Activated naive CD4-positive, alpha-beta T cell treated with anti-CD3 and anti-CD28 coated beads, Interleukin-2, amount 10 ng/mL, durations not matched to agents 5 hours and 36 hours (primary cell): ENCODE measurements around the gene SPAG16. TPM values are rescaled to one million over a fixed set of nuclear protein-coding genes. Genes with fewer than 3 reads are reported as not detected.

ENCODE experiments used
- microRNA-seq: library from miRNA; unstranded; fragments of <30 nt; microRNA quantifications from one replicate; pipeline ENCODE4 v1.2.0, GENCODE V29; 2022; ENCODE audit warnings: borderline microRNAs expressed, borderline replicate concordance
- total RNA-seq, 2 experiments: library from RNA; stranded (reverse); gene quantifications; one replicate each; pipeline ENCODE4 v1.2.3, GENCODE V29; 2021

Gene SPAG16
- total RNA-seq: 1 to 10 TPM; 8.0 to 9.8 TPM

DNA sequence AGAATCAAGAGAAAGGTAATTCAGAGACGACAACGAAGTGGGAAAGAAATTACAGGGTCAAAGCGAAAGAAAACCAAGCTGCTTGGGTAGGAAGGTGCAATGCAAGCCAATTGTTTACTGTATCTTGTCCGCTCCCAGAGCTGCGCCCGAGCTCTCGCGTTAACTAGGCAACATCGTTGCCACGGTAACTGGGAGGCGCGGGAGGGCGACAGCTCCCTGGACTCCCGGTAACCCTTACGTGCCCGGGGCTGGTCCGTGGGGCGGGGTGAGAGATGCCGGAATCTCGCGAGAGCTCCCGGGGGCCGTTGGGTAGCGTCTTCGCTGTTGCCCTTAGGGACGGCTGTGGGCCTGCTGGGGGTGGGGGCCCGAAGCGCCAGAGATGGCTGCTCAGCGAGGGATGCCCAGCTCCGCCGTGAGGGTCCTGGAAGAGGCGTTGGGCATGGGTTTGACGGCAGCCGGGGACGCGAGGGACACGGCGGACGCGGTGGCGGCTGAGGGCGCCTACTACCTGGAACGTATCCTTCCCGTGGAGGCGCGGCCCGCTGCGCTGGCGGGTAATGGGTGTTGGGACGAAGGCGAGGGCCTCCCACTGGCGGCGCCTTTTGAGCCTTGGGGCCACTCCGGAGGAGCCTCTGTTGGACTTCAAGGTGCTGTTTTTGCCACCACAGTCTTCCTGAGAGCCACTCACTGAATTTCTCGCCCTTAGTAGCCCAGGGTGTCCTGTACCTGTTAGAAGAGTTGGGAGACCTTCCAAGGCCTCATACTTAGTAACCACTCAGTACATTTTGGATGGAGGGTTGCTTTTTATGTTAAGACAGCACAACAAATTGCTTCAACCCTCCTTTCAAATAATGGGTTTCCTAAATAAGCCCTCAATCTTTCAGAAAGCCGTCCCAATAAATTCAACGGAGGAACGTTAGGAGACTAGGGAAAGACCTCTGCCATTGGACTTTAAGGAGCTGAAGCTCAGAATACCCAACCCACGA is at the start of gene SPAG16:
Gene SPAG16, plus strand, starts transcription at position 360 of the 986 bp plus-strand sequence.

GRCh38 chr2:214410918-214411554 is 1126.8 kb downstream of the SPAG16 start, which contains the start of gene VWC2L:
VWC2L (plus strand) TSS chr2:214411054; CDS start chr2:214414194, 3,140 bp downstream.

Small RNA genes lying within 50 kb of the gene (microRNA-seq; reads per million reads assigned to microRNA genes)
- not detected for gene MIR4438

Other genes starting within 250 kb of the SPAG16 start
- 1 to 10 TPM; 2.1 to 2.3 TPM for gene IKZF2, start 132.9 kb upstream of the SPAG16 start, total RNA-seq